Adrenal gland (tissue), 12 donors: Measurements from ENCODE around the gene RNF183. TPM values are rescaled to one million over a fixed set of nuclear protein-coding genes. Genes with fewer than 3 reads are reported as not detected.

Source experiments
- DNase-seq, 7 donors: peaks; one replicate each; pipeline ENCODE4 v3.0.0-alpha.2; 2019 to 2020
- H3K27ac ChIP-seq, 5 donors: fragments of 200-600 bp; sonication (generic) in 4 of 5; 1 replicate in 3 of 5; 2 replicates in 2 of 5; pipeline versions ENCODE4 v1.5.1 to v1.8.0; 2016 to 2020; ENCODE audit warnings: mild to moderate bottlenecking in 1 of 5
- H3K27me3 ChIP-seq: fragments of 200-600 bp; 2 replicates; pipeline ENCODE4 v1.8.0; 2021
- H3K36me3 ChIP-seq, 2 donors: fragments of 200-600 bp; replicated peaks in 1 of 2; 1 replicate in 1 of 2; 2 replicates in 1 of 2; pipeline versions ENCODE4 v1.5.1 to v1.8.0; 2018 to 2022
- H3K4me1 ChIP-seq, 2 donors: fragments of 200-600 bp; replicated peaks in 1 of 2; 1 replicate in 1 of 2; 2 replicates in 1 of 2; pipeline versions ENCODE4 v1.5.1 to v1.8.0; 2018 to 2021
- H3K4me3 ChIP-seq, 4 donors: fragments of 200-600 bp; sonication (generic) in 3 of 4; one replicate each; pipeline ENCODE4 v1.5.1; 2016 to 2018
- H3K9me3 ChIP-seq, 3 donors: fragments of 200-600 bp; sonication (generic) in 1 of 3; replicated peaks in 1 of 3; 1 replicate in 2 of 3; 2 replicates in 1 of 3; pipeline versions ENCODE4 v1.5.1 to v1.8.0; 2016 to 2021
- CTCF ChIP-seq, 6 experiments: fragments of 450-650 bp in 4 of 6; fragments of 200-600 bp in 2 of 6; sonication (generic) in 1 of 6; IDR thresholded peaks; 1 replicate in 5 of 6; 2 replicates in 1 of 6; pipeline versions ENCODE4 v1.5.1 to v1.8.0; 2016 to 2021; ENCODE audit warnings: antibody characterized with exemption in 6 of 6, mild to moderate bottlenecking in 2 of 6, moderate library complexity in 1 of 6
- POLR2A ChIP-seq, 2 donors: fragments of 450-650 bp; IDR thresholded peaks; one replicate each; pipeline ENCODE4 v1.6.1; 2017; ENCODE audit warnings: antibody characterized with exemption in 2 of 2, mild to moderate bottlenecking in 2 of 2, moderate library complexity in 1 of 2
- WGBS, 4 donors: extraction: QIAGEN DNeasy Blood & Tissue Kit in 2 of 4; methylation state at CpG; one replicate each; pipeline versions ENCODE4 v1.1.5 to v1.1.7; 2013 to 2017; 5-methylcytosine and 5-hydroxymethylcytosine counted together
- intact Hi-C, 2 donors: fragments of 100-400 bp; cut with DNase I; formaldehyde crosslinking; loops; one replicate each; pipeline versions ENCODE4 v1.14.1 to v1.15.0; 2022 to 2023
- polyA plus RNA-seq, 3 donors: library from polyadenylated mRNA; stranded (reverse); fragments of 200-250 nt in 2 of 3; fragments of 350-450 nt in 1 of 3; fragmentation: Illumina TruSeq in 1 of 3; extraction: RNeasy Lipid Tissue Mini Kit (QIAGEN cat#74804) in 1 of 3; gene quantifications; one replicate each; pipeline ENCODE4 v1.2.3, GENCODE V29; 2013 to 2014
- total RNA-seq, 9 donors: library from RNA; depleted of rRNA in 4 of 9; stranded (reverse); fragments of >200 nt in 4 of 9; fragments of 120-200 nt in 1 of 9; fragmentation: NEBNext Ultra II Directional in 1 of 9; extraction: Animal tissue kit (Norgen Biotek cat#: 25700) in 1 of 9; gene quantifications; one replicate each; pipeline versions ENCODE4 v1.1.0 to v1.2.4, GENCODE V29; 2013 to 2023
- donor health status: healthy with polysubstance abuse.
- donor health status: Bipolar disorder and iron deficiency.
- donor health status: DM: yes; HTN: yes; CAD: no.
- donor health status: DM: no; HTN: no; CAD: no.
- donor health status: DM: no; HTN: no; CAD: no.
- donor health status: DM: yes; HTN: yes; CAD: no.

Gene RNF183
- total and polyA plus RNA-seq, 12 donors: 0.11 to 0.48 (median 0.26) TPM; not detected in 8

- Histone ChIP-seq H3K36me3 (peaks cover 0 to 39% of the 10 kb centered on the region in 2 donors), H3K27ac (peak within 1 kb of the TSS; percentile 88 to 97 (median 92)), H3K4me3 (peak within 1 kb of the TSS; percentile 42 to 89 (median 75)), H3K4me1 (peaks cover 7 to 34% of the 10 kb centered on the region in 2 donors), H3K9me3 (no peaks in the 10 kb centered on the region), H3K27me3 (no peaks in the 10 kb centered on the region)
- 0 to 6% (median 0%) methylated on average over 34 to 63 of the region's 63 CpGs for WGBS, 4 donors
- TF ChIP-seq POLR2A (IDR thresholded peaks at IDR 0.05) (peak; percentile 94), CTCF (IDR thresholded peaks at IDR 0.05) (peak in 1 of 6 experiments; percentile 1)
- intact Hi-C loops: no loop called here
- peak; percentile 96 to 99 (median 98) for DNase-seq
Observed at GRCh38 chr9:113275157-113276131, 27.7 kb downstream of the RNF183 start, which contains the start of the genes CDC26 and PRPF4. TSS of gene CDC26 (minus strand) at chr9:113275572. CDS start at chr9:113272507, 3,065 bp downstream. TSS of gene PRPF4 (plus strand) at chr9:113275658. CDS start at chr9:113275744, 86 bp downstream.

- Histone ChIP-seq H3K4me1 (peaks cover 7 to 38% of the 10 kb centered on the region in 2 donors), H3K27me3 (no peaks in the 10 kb centered on the region), H3K4me3 (peak overlapping the region; percentile 19 to 78 (median 57)), H3K9me3 (no peaks in the 10 kb centered on the region), H3K27ac (peak overlapping the region; percentile 88 to 97 (median 92)), H3K36me3 (peaks cover 0 to 39% of the 10 kb centered on the region in 2 donors)
- intact Hi-C loops: no loop called here
- WGBS, 4 donors: 0 to 2% (median 0%) methylated on average over 10 to 15 of the region's 15 CpGs
- DNase-seq: peak in 3 of 7 donors; percentile 25 to 31 (median 28)
- TF ChIP-seq CTCF (IDR thresholded peaks at IDR 0.05): peak; percentile 54 to 78 (median 66)
- no peak for TF ChIP-seq POLR2A (IDR thresholded peaks at IDR 0.05)
Observed at GRCh38 chr9:113274474-113275156, 28.6 kb downstream of the RNF183 start.

- no peak overlapping the region for H3K4me3 ChIP-seq
- peaks cover 0 to 50% of the 10 kb centered on the region in 2 donors for H3K36me3 ChIP-seq
- no peak for TF ChIP-seq CTCF (IDR thresholded peaks at IDR 0.05)
- no peak for TF ChIP-seq POLR2A (IDR thresholded peaks at IDR 0.05)
- no peak for DNase-seq
- no peak overlapping the region for H3K27ac ChIP-seq
- no peaks in the 10 kb centered on the region for H3K9me3 ChIP-seq
- intact Hi-C loops: no loop called here
- peaks cover 0 to 16% of the 10 kb centered on the region in 2 donors for H3K4me1 ChIP-seq
- no peaks in the 10 kb centered on the region for H3K27me3 ChIP-seq
- 86 to 95% (median 93%) methylated on average over 2 of the region's 2 CpGs for WGBS, 4 donors
Observed at GRCh38 chr9:113269871-113270270, 33.3 kb downstream of the RNF183 start.

- Histone ChIP-seq H3K4me1 (peaks cover 0 to 12% of the 10 kb centered on the region in 2 donors), H3K36me3 (peaks cover 0 to 50% of the 10 kb centered on the region in 2 donors), H3K27me3 (no peaks in the 10 kb centered on the region), H3K9me3 (no peaks in the 10 kb centered on the region), H3K27ac (no peak overlapping the region), H3K4me3 (no peak overlapping the region)
- TF ChIP-seq POLR2A (IDR thresholded peaks at IDR 0.05): no peak
- no peak for TF ChIP-seq CTCF (IDR thresholded peaks at IDR 0.05)
- 83 to 95% (median 92%) methylated on average over 2 of the region's 2 CpGs for WGBS, 4 donors
- intact Hi-C loops: no loop called here
- no peak for DNase-seq
Observed at GRCh38 chr9:113269355-113269754, 33.8 kb downstream of the RNF183 start.
